Smooth muscle cell (in vitro differentiated cells): ENCODE data around the gene PLAAT5. TPM values are rescaled to one million over a fixed set of nuclear protein-coding genes. Genes with fewer than 3 reads are reported as not detected.

Source experiments
- DNase-seq: peaks from one replicate; lab custom pipeline; 2025; ENCODE audit not compliant: unreplicated experiment; lab: John Stamatoyannopoulos, UW
- H2AFZ ChIP-seq: fragments of 200-600 bp; sonication (generic); 2 replicates; pipeline ENCODE4 v1.6.0; 2016; ENCODE audit warnings: antibody characterized with exemption, low read depth, mild to moderate bottlenecking
- H3F3A ChIP-seq: fragments of 200-600 bp; sonication (generic); 2 replicates; pipeline ENCODE4 v1.6.0; 2017; ENCODE audit warnings: antibody characterized with exemption, low read depth
- H3K27ac ChIP-seq: fragments of 200-600 bp; sonication (generic); 2 replicates; pipeline ENCODE4 v1.5.1; 2016; ENCODE audit warnings: low read depth, mild to moderate bottlenecking
- H3K27me3 ChIP-seq: fragments of 200-600 bp; sonication (generic); 2 replicates; pipeline ENCODE4 v1.6.1; 2016; ENCODE audit warnings: low read depth, mild to moderate bottlenecking
- H3K36me3 ChIP-seq: fragments of 200-600 bp; sonication (generic); 2 replicates; pipeline ENCODE4 v1.5.1; 2016; ENCODE audit warnings: low read depth
- H3K4me1 ChIP-seq: fragments of 200-600 bp; sonication (generic); 2 replicates; pipeline ENCODE4 v1.5.1; 2016; ENCODE audit warnings: low read depth
- H3K4me2 ChIP-seq: fragments of 200-600 bp; sonication (generic); 2 replicates; pipeline ENCODE4 v1.6.0; 2016; ENCODE audit warnings: mild to moderate bottlenecking
- H3K4me3 ChIP-seq: fragments of 200-600 bp; sonication (generic); 2 replicates; pipeline ENCODE4 v1.5.1; 2016; ENCODE audit warnings: mild to moderate bottlenecking
- H3K79me2 ChIP-seq: fragments of 200-600 bp; sonication (generic); 2 replicates; pipeline ENCODE4 v1.6.0; 2016; ENCODE audit warnings: low read depth, mild to moderate bottlenecking
- H3K9ac ChIP-seq: fragments of 200-600 bp; sonication (generic); 2 replicates; pipeline ENCODE4 v1.6.0; 2016; ENCODE audit warnings: low read depth
- H3K9me3 ChIP-seq: fragments of 200-600 bp; sonication (generic); replicated peaks from 2 replicates; pipeline ENCODE4 v1.5.1; 2016; ENCODE audit warnings: low read depth
- H4K20me1 ChIP-seq: fragments of 200-600 bp; sonication (generic); 2 replicates; pipeline ENCODE4 v1.6.0; 2016; ENCODE audit warnings: low read depth
- WGBS: methylation state at CpG from one replicate; pipeline ENCODE4 v1.1.7; 2016; ENCODE audit warnings: low lambda C conversion rate; 5-methylcytosine and 5-hydroxymethylcytosine counted together
- polyA plus RNA-seq: library from polyadenylated mRNA; unstranded; fragments of >200 nt; fragmentation: Nextera tagmentation; extraction: Ambion mirVana; gene quantifications from 2 replicates; pipeline ENCODE4 v1.2.1, GENCODE V29; 2016
- total RNA-seq: library from RNA; depleted of rRNA; stranded (reverse); fragments of >200 nt; gene quantifications from 2 replicates; pipeline ENCODE4 v1.2.3, GENCODE V29; 2014
- TF ChIP-seq, protein P1 (sequence below): fragments of 200-600 bp; sonication (generic); IDR thresholded peaks from 2 replicates; pipeline ENCODE4 v1.5.1; 2017; ENCODE audit warnings: borderline replicate concordance, mild to moderate bottlenecking, antibody characterized with exemption; ENCODE audit not compliant: insufficient read depth, poor library complexity, severe bottlenecking

PLAAT5 gene
- total and polyA plus RNA-seq, 2 experiments from 2014 or later = 0.04 TPM; not detected in 1

DNA sequence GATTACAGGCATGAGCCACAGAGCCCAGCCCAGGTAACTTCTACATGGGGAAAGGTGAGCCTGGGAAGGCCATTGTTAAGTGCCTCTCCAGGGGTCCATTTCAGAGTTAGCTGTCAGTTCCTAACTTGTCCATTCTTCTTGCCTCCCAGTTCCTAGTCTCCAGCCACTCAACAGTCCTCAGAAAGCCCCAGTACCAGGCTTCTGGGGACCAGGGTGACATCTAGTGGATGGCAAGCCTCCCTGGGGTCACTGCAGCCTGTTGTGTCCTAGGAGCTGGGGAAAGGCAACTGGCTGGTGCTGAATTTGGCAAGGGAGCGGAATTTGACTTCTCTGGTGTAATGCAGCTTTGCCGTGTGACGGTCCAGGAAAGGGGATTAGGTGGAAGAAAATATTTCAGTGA is 17.0 kb upstream of the PLAAT5 start:
- Histone ChIP-seq H3K36me3 (no peaks in the 10 kb centered on the region), H3K9ac (no peak overlapping the region), H2AFZ (no peak overlapping the region), H3K9me3 (no peaks in the 10 kb centered on the region), H3K27me3 (no peaks in the 10 kb centered on the region), H3K27ac (no peak overlapping the region), H3K79me2 (no peaks in the 10 kb centered on the region), H3K4me1 (peaks cover 12% of the 10 kb centered on the region), H3K4me2 (no peak overlapping the region), H4K20me1 (no peaks in the 10 kb centered on the region), H3F3A (no peaks in the 10 kb centered on the region), H3K4me3 (no peak overlapping the region)
- no peak for DNase-seq
- WGBS = 77% methylated on average over 3 of the region's 3 CpGs
- TF ChIP-seq, protein P1, sequence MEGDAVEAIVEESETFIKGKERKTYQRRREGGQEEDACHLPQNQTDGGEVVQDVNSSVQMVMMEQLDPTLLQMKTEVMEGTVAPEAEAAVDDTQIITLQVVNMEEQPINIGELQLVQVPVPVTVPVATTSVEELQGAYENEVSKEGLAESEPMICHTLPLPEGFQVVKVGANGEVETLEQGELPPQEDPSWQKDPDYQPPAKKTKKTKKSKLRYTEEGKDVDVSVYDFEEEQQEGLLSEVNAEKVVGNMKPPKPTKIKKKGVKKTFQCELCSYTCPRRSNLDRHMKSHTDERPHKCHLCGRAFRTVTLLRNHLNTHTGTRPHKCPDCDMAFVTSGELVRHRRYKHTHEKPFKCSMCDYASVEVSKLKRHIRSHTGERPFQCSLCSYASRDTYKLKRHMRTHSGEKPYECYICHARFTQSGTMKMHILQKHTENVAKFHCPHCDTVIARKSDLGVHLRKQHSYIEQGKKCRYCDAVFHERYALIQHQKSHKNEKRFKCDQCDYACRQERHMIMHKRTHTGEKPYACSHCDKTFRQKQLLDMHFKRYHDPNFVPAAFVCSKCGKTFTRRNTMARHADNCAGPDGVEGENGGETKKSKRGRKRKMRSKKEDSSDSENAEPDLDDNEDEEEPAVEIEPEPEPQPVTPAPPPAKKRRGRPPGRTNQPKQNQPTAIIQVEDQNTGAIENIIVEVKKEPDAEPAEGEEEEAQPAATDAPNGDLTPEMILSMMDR = no peak

DNA sequence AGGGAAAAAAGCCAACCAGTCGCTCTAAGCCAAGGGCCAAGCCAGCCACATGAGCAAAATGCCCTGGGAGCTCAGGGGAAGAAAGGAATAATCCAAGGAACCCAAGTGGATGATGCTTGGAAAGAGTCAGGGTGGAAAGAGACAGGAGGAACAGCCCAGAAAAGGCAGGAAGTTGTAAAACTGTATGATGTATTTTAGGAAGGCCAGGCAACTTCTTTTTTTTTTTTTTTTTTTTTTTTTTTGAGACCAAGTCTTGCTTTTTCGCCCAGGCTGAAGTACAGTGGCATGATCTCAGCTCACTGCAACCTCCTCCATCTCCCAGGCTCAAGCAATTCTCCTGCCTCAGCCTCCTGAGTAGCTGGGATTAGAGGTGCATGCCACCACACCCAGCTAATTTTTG is 16.5 kb upstream of the PLAAT5 start:
- Histone ChIP-seq H3K27ac (no peak overlapping the region), H3F3A (no peaks in the 10 kb centered on the region), H3K27me3 (no peaks in the 10 kb centered on the region), H3K79me2 (no peaks in the 10 kb centered on the region), H4K20me1 (no peaks in the 10 kb centered on the region), H2AFZ (no peak overlapping the region), H3K9ac (no peak overlapping the region), H3K4me3 (no peak overlapping the region), H3K4me1 (peaks cover 12% of the 10 kb centered on the region), H3K4me2 (no peak overlapping the region), H3K36me3 (no peaks in the 10 kb centered on the region), H3K9me3 (no peaks in the 10 kb centered on the region)
- TF ChIP-seq, protein P1 = no peak
- DNase-seq = no peak
- WGBS = 89% methylated on average over 2 of the region's 2 CpGs

DNA sequence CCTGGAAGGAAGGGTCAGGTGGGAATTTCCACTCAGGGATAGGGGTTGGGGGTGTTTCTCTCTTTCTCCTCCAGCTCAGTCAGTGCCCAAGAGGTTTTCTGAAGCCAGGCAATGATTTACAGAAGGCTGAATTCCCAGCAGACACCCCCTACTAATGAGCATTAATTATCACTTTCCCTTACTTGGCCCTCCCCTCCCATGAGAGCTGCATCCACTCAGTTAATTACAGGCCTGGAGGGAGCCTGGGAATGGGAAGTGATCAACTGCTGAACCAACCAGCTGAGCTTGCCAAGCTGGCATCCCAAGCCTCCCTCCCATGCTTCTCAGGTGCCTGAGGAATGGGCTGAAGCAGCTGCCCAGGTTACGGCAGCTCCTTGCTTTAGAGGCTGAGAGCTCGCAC is 15.9 kb upstream of the PLAAT5 start:
- Histone ChIP-seq H3K9ac (no peak overlapping the region), H3F3A (no peaks in the 10 kb centered on the region), H3K4me1 (peaks cover 12% of the 10 kb centered on the region), H3K27me3 (no peaks in the 10 kb centered on the region), H3K4me2 (no peak overlapping the region), H3K9me3 (no peaks in the 10 kb centered on the region), H2AFZ (no peak overlapping the region), H3K4me3 (no peak overlapping the region), H3K36me3 (no peaks in the 10 kb centered on the region), H4K20me1 (no peaks in the 10 kb centered on the region), H3K27ac (no peak overlapping the region), H3K79me2 (no peaks in the 10 kb centered on the region)
- 89% methylated on average over 2 of the region's 2 CpGs for WGBS
- TF ChIP-seq, protein P1 = no peak
- no peak for DNase-seq

DNA sequence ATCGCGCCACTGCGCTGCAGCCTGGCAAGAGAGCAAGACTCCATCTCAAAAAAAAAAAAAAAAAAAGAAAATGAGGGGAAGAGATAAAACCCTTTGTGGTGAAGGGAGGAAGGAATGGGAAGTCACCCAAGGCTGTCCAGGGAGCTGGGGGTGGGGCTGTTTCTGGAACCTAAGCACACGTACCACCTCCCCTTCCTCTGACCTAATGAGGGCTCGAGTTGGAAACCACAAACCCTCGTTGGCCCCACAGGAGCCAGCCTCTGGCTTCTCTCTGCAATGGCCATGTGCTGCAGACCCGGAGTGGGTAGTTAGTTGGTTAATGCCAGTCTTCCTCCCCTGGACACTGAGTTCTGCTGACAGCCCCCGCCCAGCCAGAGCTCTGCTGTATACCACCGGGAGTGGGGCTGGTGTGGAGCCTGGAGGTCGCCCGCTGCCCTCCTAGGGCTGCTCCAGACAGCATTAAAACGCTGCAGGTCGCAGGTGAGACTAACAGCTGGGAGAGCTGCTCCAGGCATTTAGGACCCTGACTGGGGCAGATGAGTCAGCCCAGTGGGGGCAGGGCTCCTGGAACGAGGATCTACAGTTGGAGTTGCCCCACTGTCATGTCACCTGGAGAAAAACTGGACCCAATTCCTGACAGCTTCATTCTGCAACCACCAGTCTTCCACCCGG is 15.0 kb upstream of the PLAAT5 start, which contains the start of gene LGALS12:
Gene LGALS12 (plus strand): TSS at position 228 of the 672 bp plus-strand sequence. CDS start 375 bp downstream, at position 603.
- peak within 1 kb of the TSS; percentile 57 for H3K4me2 ChIP-seq
- H3K4me1 ChIP-seq = peaks cover 15% of the 10 kb centered on the region
- no peak within 1 kb of the TSS for H2AFZ ChIP-seq

More for the DNA sequence above, 15.0 kb upstream of the PLAAT5 start, which contains the start of gene LGALS12:
- H3K9ac ChIP-seq = no peak within 1 kb of the TSS
- H3K27me3 ChIP-seq = no peaks in the 10 kb centered on the region
- no peaks in the 10 kb centered on the region for H4K20me1 ChIP-seq
- no peaks in the 10 kb centered on the region for H3F3A ChIP-seq
- DNase-seq = no peak
- no peaks in the 10 kb centered on the region for H3K36me3 ChIP-seq
- TF ChIP-seq, protein P1 = no peak
- WGBS = 34% methylated on average over 14 of the region's 15 CpGs
- H3K27ac ChIP-seq = no peak within 1 kb of the TSS
- H3K9me3 ChIP-seq = no peaks in the 10 kb centered on the region
- no peaks in the 10 kb centered on the region for H3K79me2 ChIP-seq
- H3K4me3 ChIP-seq = no peak within 1 kb of the TSS
